ENCODE data around the gene DGKB. TPM values are rescaled to one million over a fixed set of nuclear protein-coding genes. Genes with fewer than 3 reads are reported as not detected.
A peak's percentile ranks its signal among the peaks of the same experiment; 100 is the strongest.

DGKB gene
- total RNA-seq, 1 experiment from 2014 or later: not detected

GRCh38 chr7:14936554-14936953 is 34.0 kb upstream of the DGKB start:
- ChIA-PET POLR2A (no interaction called here), CTCF (interaction anchor here (0.7 kb wide), 1 partner anchor 49 kb away, joined by 3 read pairs; no protein-coding TSS in a partner anchor)
- Mint-ChIP-seq H3K36me3 (ENCODE audit: insufficient read depth, unreplicated experiment) (peaks cover 4% of the 10 kb centered on the region), H3K27ac (ENCODE audit: low read depth, unreplicated experiment) (no peak overlapping the region), H3K9me3 (ENCODE audit: unreplicated experiment) (no peaks in the 10 kb centered on the region), H3K4me3 (ENCODE audit: unreplicated experiment) (no peak overlapping the region), H3K4me1 (ENCODE audit: insufficient read depth, unreplicated experiment) (no peaks in the 10 kb centered on the region), H3K27me3 (ENCODE audit: insufficient read depth, unreplicated experiment) (peaks cover 75% of the 10 kb centered on the region)
- no peak for DNase-seq (ENCODE audit: unreplicated experiment)
- no peak for TF ChIP-seq CTCF (IDR thresholded peaks at IDR 0.05; ENCODE audit: unreplicated experiment)
- no TSS peak for BruUV-seq (replicated peaks)
- intact Hi-C loops (cut with micrococcal nuclease): no loop called here

- no peaks in the 10 kb centered on the region for H3K4me1 Mint-ChIP-seq (ENCODE audit: insufficient read depth, unreplicated experiment)
- BruUV-seq (replicated peaks): no TSS peak
- CTCF ChIA-PET: no interaction called here
- intact Hi-C loops (cut with micrococcal nuclease): no loop called here
- TF ChIP-seq CTCF (IDR thresholded peaks at IDR 0.05; ENCODE audit: unreplicated experiment): no peak
- DNase-seq (ENCODE audit: unreplicated experiment): no peak
- H3K36me3 Mint-ChIP-seq (ENCODE audit: insufficient read depth, unreplicated experiment): peaks cover 4% of the 10 kb centered on the region
- H3K9me3 Mint-ChIP-seq (ENCODE audit: unreplicated experiment): no peaks in the 10 kb centered on the region
- H3K27me3 Mint-ChIP-seq (ENCODE audit: insufficient read depth, unreplicated experiment): peaks cover 82% of the 10 kb centered on the region
- H3K4me3 Mint-ChIP-seq (ENCODE audit: unreplicated experiment): no peak overlapping the region
- POLR2A ChIA-PET: no interaction called here
- no peak overlapping the region for H3K27ac Mint-ChIP-seq (ENCODE audit: low read depth, unreplicated experiment)
These were observed 32.3 kb upstream of the DGKB start for GRCh38 chr7:14934839-14935238.

- TF ChIP-seq CTCF (IDR thresholded peaks at IDR 0.05; ENCODE audit: unreplicated experiment): no peak
- BruUV-seq (replicated peaks): no TSS peak
- no peak overlapping the region for H3K4me3 Mint-ChIP-seq (ENCODE audit: unreplicated experiment)
- CTCF ChIA-PET: no interaction called here
- H3K27me3 Mint-ChIP-seq (ENCODE audit: insufficient read depth, unreplicated experiment): peaks cover 94% of the 10 kb centered on the region
- no peak overlapping the region for H3K27ac Mint-ChIP-seq (ENCODE audit: low read depth, unreplicated experiment)
- peaks cover 4% of the 10 kb centered on the region for H3K36me3 Mint-ChIP-seq (ENCODE audit: insufficient read depth, unreplicated experiment)
- intact Hi-C loops (cut with micrococcal nuclease): no loop called here
- no peak for DNase-seq (ENCODE audit: unreplicated experiment)
- H3K9me3 Mint-ChIP-seq (ENCODE audit: unreplicated experiment): no peaks in the 10 kb centered on the region
- POLR2A ChIA-PET: no interaction called here
- H3K4me1 Mint-ChIP-seq (ENCODE audit: insufficient read depth, unreplicated experiment): no peaks in the 10 kb centered on the region
These were observed 29.1 kb upstream of the DGKB start for GRCh38 chr7:14931511-14932215.

- Mint-ChIP-seq H3K4me1 (ENCODE audit: insufficient read depth, unreplicated experiment) (no peaks in the 10 kb centered on the region), H3K36me3 (ENCODE audit: insufficient read depth, unreplicated experiment) (no peaks in the 10 kb centered on the region), H3K27ac (ENCODE audit: low read depth, unreplicated experiment) (no peak overlapping the region), H3K27me3 (ENCODE audit: insufficient read depth, unreplicated experiment) (peaks cover 79% of the 10 kb centered on the region), H3K9me3 (ENCODE audit: unreplicated experiment) (no peaks in the 10 kb centered on the region), H3K4me3 (ENCODE audit: unreplicated experiment) (no peak overlapping the region)
- CTCF ChIA-PET: interaction anchor here (0.6 kb wide), 3 partner anchors 91 to 207 kb away, joined by 3 to 4 read pairs (median 3); no protein-coding TSS in a partner anchor
- DNase-seq (ENCODE audit: unreplicated experiment): no peak
- POLR2A ChIA-PET: interaction anchor here (0.7 kb wide), 1 partner anchor 204 kb away, joined by 5 read pairs; no protein-coding TSS in a partner anchor
- no TSS peak for BruUV-seq (replicated peaks)
- peak; percentile 6 for TF ChIP-seq CTCF (IDR thresholded peaks at IDR 0.05; ENCODE audit: unreplicated experiment)
- intact Hi-C loops (cut with micrococcal nuclease): loop anchor here (2.0 kb wide), 1 partner anchor 208 kb away; no protein-coding TSS in a partner anchor
These were observed 21.8 kb upstream of the DGKB start for GRCh38 chr7:14924398-14924797.

Data from MCF 10A (cell line).